ENCODE data around the gene PDGFRB. TPM values are rescaled to one million over a fixed set of nuclear protein-coding genes. Genes with fewer than 3 reads are reported as not detected.

Gene PDGFRB
- polyA plus RNA-seq, 2 of the 4 experiments (the other 2 are of a cell fraction) = 0.22 TPM

GRCh38 chr5:150078802-150079689, 76.6 kb downstream of the PDGFRB start:
- no peak for TF ChIP-seq ZC3H11A (IDR thresholded peaks at IDR 0.05)
- no peak for TF ChIP-seq RCOR1 (IDR thresholded peaks at IDR 0.05; ENCODE audit: low read depth, low read length)
- TF ChIP-seq HEYL (CRISPR knock-in tag; IDR thresholded peaks at IDR 0.05) = no peak
- TF ChIP-seq POLR2AphosphoS2 (conservative IDR thresholded peaks at IDR 0.05; ENCODE audit: low read length) = no peak
- no peak for TF ChIP-seq RFX5 (IDR thresholded peaks at IDR 0.05)
- no peak for TF ChIP-seq EHMT2 (IDR thresholded peaks at IDR 0.05; ENCODE audit: low read depth)
- TF ChIP-seq TFCP2L1 (CRISPR knock-in tag; IDR thresholded peaks at IDR 0.05) = no peak
- TF ChIP-seq, protein P1, sequence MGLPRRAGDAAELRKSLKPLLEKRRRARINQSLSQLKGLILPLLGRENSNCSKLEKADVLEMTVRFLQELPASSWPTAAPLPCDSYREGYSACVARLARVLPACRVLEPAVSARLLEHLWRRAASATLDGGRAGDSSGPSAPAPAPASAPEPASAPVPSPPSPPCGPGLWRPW (IDR thresholded peaks at IDR 0.05) = no peak
- no peak for TF ChIP-seq E2F6 (IDR thresholded peaks at IDR 0.05; ENCODE audit: borderline replicate concordance, low read depth)
- TF ChIP-seq FOSL2 (IDR thresholded peaks at IDR 0.05) = no peak
- no peak for TF ChIP-seq FOSL2 (CRISPR knock-in tag; IDR thresholded peaks at IDR 0.05)
- TF ChIP-seq RNF2 (IDR thresholded peaks at IDR 0.05; ENCODE audit: borderline replicate concordance, low read depth) = no peak
- TF ChIP-seq NFE2L2 (conservative IDR thresholded peaks at IDR 0.05; ENCODE audit: low read length) = no peak
- no peak for TF ChIP-seq CHD2 (IDR thresholded peaks at IDR 0.05; ENCODE audit: low read length, partially characterized antibody)
- no peak for TF ChIP-seq ZNF302 (CRISPR knock-in tag; IDR thresholded peaks at IDR 0.05)
- no peak for TF ChIP-seq POLR2A (IDR thresholded peaks at IDR 0.05; ENCODE audit: low read length)
- TF ChIP-seq HMGXB4 (CRISPR knock-in tag; IDR thresholded peaks at IDR 0.05; ENCODE audit: borderline replicate concordance) = no peak
- no peaks in the 10 kb centered on the region for H3K9me3 ChIP-seq
- ChIA-PET CTCF (interaction anchor here (1.0 to 1.3 kb wide), 2 partner anchors 10 to 15 kb away, joined by 3 read pairs; no protein-coding TSS in a partner anchor), POLR2A (no interaction called here)
- WGBS (ENCODE audit: missing lambda C conversion rate) = 77% methylated on average over 7 of the region's 7 CpGs
- H3K4me3 ChIP-seq = no peak overlapping the region
- H3K27ac ChIP-seq = no peak overlapping the region
- no peak overlapping the region for H3K4me2 ChIP-seq
- no peaks in the 10 kb centered on the region for H3K4me1 ChIP-seq
- no peak for DNase-seq (ENCODE audit: low read depth in 1 of 2, low spot score in 1 of 2)
- FAIRE-seq = no peak
- no peak for ATAC-seq

DNA sequence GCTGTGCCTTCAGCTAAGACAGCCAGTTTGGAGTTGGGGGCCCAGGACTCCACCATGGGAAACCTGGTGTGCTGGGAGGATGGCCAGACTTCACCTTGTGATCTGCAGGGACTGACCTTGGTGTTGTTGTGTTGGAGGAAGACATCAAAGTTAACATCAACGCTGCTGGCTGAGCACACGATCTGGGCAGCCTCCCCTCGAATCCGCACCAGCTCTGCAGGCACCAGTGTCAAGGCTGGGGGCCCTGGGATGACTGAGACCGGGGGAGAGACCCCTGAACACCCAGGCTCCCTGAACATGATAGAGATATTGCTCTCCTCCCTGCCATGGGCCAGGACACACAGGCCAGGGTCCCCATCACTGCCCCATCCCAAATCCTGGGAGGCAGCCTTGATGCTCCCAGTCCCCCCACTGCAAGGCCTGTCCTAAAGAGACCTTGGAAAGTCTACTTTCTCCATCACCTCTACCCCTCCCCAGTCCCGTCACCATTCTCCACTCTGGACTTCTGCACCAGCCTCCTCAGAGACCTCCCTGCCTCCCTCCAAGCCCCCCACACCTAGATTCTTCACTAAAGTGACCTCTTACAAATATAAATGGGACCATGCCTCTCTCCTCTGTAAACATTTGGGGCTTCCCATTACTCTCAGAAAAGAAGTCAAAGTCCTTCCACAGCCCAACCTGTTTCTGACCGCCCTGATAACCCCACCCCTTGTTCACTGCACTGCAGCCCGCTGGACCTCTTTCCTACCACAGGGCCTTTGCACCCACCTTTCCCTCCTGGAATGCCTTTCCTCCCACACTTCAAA, 77.4 kb downstream of the PDGFRB start:
- WGBS (ENCODE audit: missing lambda C conversion rate) = 62% methylated on average over 7 of the region's 8 CpGs
- FAIRE-seq (no peak), ATAC-seq (no peak), DNase-seq (ENCODE audit: low read depth in 1 of 2, low spot score in 1 of 2) (no peak)
- TF ChIP-seq, protein P1 (IDR thresholded peaks at IDR 0.05) = no peak
- TF ChIP-seq BHLHE40 (IDR thresholded peaks at IDR 0.05; ENCODE audit: low read depth, low read length) = no peak
- TF ChIP-seq MAZ (IDR thresholded peaks at IDR 0.05; ENCODE audit: borderline replicate concordance, low read depth, low read length) = no peak
- TF ChIP-seq ZFP36 (IDR thresholded peaks at IDR 0.05; ENCODE audit: borderline replicate concordance, partially characterized antibody) = no peak
- TF ChIP-seq RNF2 (IDR thresholded peaks at IDR 0.05; ENCODE audit: borderline replicate concordance, low read depth) = no peak
- no peak for TF ChIP-seq JUN (IDR thresholded peaks at IDR 0.05)
- no peak for TF ChIP-seq EHF (CRISPR knock-in tag; IDR thresholded peaks at IDR 0.05)
- no peak for TF ChIP-seq HDAC2 (IDR thresholded peaks at IDR 0.05)
- ChIA-PET POLR2A (no interaction called here), CTCF (interaction anchor here (0.7 to 1.7 kb wide), 4 partner anchors 8 to 25 kb away, joined by 3 to 6 read pairs (median 3); partner anchors contain the start of gene CSF1R)
- no peak overlapping the region for H3K4me3 ChIP-seq
- no peaks in the 10 kb centered on the region for H3K4me1 ChIP-seq
- no peak overlapping the region for H3K27ac ChIP-seq
- no peaks in the 10 kb centered on the region for H3K9me3 ChIP-seq
- no peak overlapping the region for H3K4me2 ChIP-seq

Data from A549 (cell line).